Gastrocnemius medialis (tissue), 4 donors: Measurements from ENCODE around the gene UBR3.
A peak's percentile ranks its signal among the peaks of the same experiment; 100 is the strongest.

Experiments
- POLR2A ChIP-seq, 2 donors: fragments of 450-650 bp; IDR thresholded peaks; one replicate each; pipeline ENCODE4 v1.6.1; 2017; ENCODE audit warnings: antibody characterized with exemption in 2 of 2, mild to moderate bottlenecking in 2 of 2, moderate library complexity in 2 of 2
- TF ChIP-seq, protein P1 (sequence below), 5 experiments: fragments of 450-650 bp in 3 of 5; fragments of 200-600 bp in 2 of 5; sonication (generic) in 2 of 5; IDR thresholded peaks in 4 of 5; conservative IDR thresholded peaks in 1 of 5; 1 replicate in 4 of 5; 2 replicates in 1 of 5; pipeline ENCODE4 v1.5.1; 2016 to 2019; ENCODE audit warnings: antibody characterized with exemption in 5 of 5, mild to moderate bottlenecking in 3 of 5, moderate library complexity in 3 of 5

DNA sequence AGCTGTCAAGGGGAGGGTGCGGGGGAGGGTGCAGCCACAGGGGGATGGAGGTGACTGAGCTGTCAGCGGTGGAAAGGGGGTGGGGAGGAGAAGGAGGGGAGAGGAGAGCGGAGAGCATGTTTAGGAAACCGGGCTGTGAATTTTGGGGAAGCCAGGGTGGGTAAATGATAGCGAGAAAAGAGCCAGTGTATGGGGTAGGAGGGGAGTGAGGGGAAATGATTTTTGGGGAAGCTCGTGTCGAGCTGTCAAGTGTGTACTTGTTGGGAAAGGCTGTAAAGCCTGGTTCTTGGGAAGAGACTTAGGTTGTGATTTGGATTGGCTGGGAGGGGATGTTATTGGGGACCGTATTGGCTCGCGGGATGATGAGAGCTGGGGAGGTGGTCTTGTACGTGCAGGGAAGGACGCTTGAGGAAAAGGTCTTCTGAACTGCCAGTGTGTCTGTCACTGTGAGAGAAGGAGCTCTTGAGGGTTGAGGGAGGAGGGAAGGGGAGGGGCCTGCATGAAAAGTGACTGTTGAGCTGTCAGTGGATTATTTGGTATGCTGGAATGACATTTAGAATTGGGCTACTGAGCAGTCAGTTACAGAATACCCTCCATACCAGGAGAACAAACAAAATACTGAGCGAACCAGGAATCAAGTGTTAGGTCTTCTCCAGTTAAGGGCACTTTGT lies 1.0 kb downstream of the UBR3 start:
- TF ChIP-seq, protein P1, sequence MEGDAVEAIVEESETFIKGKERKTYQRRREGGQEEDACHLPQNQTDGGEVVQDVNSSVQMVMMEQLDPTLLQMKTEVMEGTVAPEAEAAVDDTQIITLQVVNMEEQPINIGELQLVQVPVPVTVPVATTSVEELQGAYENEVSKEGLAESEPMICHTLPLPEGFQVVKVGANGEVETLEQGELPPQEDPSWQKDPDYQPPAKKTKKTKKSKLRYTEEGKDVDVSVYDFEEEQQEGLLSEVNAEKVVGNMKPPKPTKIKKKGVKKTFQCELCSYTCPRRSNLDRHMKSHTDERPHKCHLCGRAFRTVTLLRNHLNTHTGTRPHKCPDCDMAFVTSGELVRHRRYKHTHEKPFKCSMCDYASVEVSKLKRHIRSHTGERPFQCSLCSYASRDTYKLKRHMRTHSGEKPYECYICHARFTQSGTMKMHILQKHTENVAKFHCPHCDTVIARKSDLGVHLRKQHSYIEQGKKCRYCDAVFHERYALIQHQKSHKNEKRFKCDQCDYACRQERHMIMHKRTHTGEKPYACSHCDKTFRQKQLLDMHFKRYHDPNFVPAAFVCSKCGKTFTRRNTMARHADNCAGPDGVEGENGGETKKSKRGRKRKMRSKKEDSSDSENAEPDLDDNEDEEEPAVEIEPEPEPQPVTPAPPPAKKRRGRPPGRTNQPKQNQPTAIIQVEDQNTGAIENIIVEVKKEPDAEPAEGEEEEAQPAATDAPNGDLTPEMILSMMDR (IDR thresholded peaks at IDR 0.05 in 4 of 5, conservative IDR thresholded peaks at IDR 0.05 in 1 of 5), result no peak
- TF ChIP-seq POLR2A (IDR thresholded peaks at IDR 0.05), result peak; percentile 56 to 65
